Liver (tissue), 3 donors: ENCODE measurements around the gene OTOL1.

Experiments
- ATF3 ChIP-seq: IDR thresholded peaks from 2 replicates; pipeline ENCODE4 v1.6.1; 2016; ENCODE audit warnings: antibody characterized with exemption
- FOXA1 ChIP-seq: IDR thresholded peaks from 2 replicates; pipeline ENCODE4 v1.6.1; 2016; ENCODE audit warnings: antibody characterized with exemption
- GABPA ChIP-seq, 2 donors: IDR thresholded peaks in 1 of 2; conservative IDR thresholded peaks in 1 of 2; 2 replicates each; pipeline ENCODE4 v1.6.1; 2016; ENCODE audit warnings: antibody characterized with exemption in 2 of 2, mild to moderate bottlenecking in 1 of 2, moderate library complexity in 1 of 2
- MAX ChIP-seq: IDR thresholded peaks from 2 replicates; pipeline ENCODE4 v1.6.1; 2016; ENCODE audit warnings: antibody characterized with exemption
- SP1 ChIP-seq: IDR thresholded peaks from 2 replicates; pipeline ENCODE4 v1.6.1; 2018; ENCODE audit warnings: antibody characterized with exemption, mild to moderate bottlenecking
- YY1 ChIP-seq: IDR thresholded peaks from 2 replicates; pipeline ENCODE4 v1.6.1; 2016; ENCODE audit warnings: antibody characterized with exemption, mild to moderate bottlenecking
- TF ChIP-seq, protein P1 (sequence below): fragments of 150-350 bp; IDR thresholded peaks from 2 replicates; pipeline ENCODE4 v1.5.1; 2017; ENCODE audit warnings: improper control_type of control experiment, low read depth, low read length; ENCODE audit not compliant: missing input control
- TF ChIP-seq, protein P2 (sequence below): IDR thresholded peaks from 2 replicates; pipeline ENCODE4 v1.6.1; 2016; ENCODE audit warnings: antibody characterized with exemption
- TF ChIP-seq, protein P3 (sequence below): IDR thresholded peaks from 2 replicates; pipeline ENCODE4 v1.6.1; 2016; ENCODE audit warnings: antibody characterized with exemption, mild to moderate bottlenecking
- donor health status: healthy.
- donor health status: healthy.

DNA sequence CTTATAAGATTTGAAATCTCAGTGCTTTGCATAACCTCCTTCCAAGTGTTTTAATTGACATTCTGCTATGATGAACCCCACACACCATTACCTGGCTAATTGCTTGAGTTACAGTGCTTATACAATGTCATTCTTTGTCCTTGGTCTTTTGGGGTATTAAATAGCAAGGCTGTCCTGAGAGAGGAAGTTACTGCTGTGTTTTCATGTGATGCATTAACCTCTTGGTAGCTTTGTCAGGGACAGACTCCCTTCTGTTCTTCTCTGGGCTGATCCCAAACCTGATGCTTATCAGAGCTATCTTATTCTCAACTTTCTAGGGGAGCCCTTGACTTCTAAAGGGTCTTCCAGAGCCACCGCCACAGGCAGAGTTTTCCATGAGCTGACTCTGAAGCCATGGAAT lies 12.4 kb upstream of the OTOL1 start:
- no peak for TF ChIP-seq SP1
- no peak for TF ChIP-seq FOXA1
- no peak for TF ChIP-seq YY1
- TF ChIP-seq, protein P1, sequence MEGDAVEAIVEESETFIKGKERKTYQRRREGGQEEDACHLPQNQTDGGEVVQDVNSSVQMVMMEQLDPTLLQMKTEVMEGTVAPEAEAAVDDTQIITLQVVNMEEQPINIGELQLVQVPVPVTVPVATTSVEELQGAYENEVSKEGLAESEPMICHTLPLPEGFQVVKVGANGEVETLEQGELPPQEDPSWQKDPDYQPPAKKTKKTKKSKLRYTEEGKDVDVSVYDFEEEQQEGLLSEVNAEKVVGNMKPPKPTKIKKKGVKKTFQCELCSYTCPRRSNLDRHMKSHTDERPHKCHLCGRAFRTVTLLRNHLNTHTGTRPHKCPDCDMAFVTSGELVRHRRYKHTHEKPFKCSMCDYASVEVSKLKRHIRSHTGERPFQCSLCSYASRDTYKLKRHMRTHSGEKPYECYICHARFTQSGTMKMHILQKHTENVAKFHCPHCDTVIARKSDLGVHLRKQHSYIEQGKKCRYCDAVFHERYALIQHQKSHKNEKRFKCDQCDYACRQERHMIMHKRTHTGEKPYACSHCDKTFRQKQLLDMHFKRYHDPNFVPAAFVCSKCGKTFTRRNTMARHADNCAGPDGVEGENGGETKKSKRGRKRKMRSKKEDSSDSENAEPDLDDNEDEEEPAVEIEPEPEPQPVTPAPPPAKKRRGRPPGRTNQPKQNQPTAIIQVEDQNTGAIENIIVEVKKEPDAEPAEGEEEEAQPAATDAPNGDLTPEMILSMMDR = no peak
- TF ChIP-seq, protein P2, sequence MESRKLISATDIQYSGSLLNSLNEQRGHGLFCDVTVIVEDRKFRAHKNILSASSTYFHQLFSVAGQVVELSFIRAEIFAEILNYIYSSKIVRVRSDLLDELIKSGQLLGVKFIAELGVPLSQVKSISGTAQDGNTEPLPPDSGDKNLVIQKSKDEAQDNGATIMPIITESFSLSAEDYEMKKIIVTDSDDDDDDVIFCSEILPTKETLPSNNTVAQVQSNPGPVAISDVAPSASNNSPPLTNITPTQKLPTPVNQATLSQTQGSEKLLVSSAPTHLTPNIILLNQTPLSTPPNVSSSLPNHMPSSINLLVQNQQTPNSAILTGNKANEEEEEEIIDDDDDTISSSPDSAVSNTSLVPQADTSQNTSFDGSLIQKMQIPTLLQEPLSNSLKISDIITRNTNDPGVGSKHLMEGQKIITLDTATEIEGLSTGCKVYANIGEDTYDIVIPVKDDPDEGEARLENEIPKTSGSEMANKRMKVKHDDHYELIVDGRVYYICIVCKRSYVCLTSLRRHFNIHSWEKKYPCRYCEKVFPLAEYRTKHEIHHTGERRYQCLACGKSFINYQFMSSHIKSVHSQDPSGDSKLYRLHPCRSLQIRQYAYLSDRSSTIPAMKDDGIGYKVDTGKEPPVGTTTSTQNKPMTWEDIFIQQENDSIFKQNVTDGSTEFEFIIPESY = no peak
- no peak for TF ChIP-seq MAX
- no peak for TF ChIP-seq ATF3
- no peak for TF ChIP-seq GABPA (IDR thresholded peaks at IDR 0.05 in 1 of 2, conservative IDR thresholded peaks at IDR 0.05 in 1 of 2)
- TF ChIP-seq, protein P3, sequence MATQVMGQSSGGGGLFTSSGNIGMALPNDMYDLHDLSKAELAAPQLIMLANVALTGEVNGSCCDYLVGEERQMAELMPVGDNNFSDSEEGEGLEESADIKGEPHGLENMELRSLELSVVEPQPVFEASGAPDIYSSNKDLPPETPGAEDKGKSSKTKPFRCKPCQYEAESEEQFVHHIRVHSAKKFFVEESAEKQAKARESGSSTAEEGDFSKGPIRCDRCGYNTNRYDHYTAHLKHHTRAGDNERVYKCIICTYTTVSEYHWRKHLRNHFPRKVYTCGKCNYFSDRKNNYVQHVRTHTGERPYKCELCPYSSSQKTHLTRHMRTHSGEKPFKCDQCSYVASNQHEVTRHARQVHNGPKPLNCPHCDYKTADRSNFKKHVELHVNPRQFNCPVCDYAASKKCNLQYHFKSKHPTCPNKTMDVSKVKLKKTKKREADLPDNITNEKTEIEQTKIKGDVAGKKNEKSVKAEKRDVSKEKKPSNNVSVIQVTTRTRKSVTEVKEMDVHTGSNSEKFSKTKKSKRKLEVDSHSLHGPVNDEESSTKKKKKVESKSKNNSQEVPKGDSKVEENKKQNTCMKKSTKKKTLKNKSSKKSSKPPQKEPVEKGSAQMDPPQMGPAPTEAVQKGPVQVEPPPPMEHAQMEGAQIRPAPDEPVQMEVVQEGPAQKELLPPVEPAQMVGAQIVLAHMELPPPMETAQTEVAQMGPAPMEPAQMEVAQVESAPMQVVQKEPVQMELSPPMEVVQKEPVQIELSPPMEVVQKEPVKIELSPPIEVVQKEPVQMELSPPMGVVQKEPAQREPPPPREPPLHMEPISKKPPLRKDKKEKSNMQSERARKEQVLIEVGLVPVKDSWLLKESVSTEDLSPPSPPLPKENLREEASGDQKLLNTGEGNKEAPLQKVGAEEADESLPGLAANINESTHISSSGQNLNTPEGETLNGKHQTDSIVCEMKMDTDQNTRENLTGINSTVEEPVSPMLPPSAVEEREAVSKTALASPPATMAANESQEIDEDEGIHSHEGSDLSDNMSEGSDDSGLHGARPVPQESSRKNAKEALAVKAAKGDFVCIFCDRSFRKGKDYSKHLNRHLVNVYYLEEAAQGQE = no peak
